ENCODE results near the gene ATG9B.
"Not testable (repeated sequence)": the region's sequence is repeated elsewhere in the genome, so short reads cannot be mapped to it uniquely, and the experiment has no call there.

The ATG9B gene

DNA sequence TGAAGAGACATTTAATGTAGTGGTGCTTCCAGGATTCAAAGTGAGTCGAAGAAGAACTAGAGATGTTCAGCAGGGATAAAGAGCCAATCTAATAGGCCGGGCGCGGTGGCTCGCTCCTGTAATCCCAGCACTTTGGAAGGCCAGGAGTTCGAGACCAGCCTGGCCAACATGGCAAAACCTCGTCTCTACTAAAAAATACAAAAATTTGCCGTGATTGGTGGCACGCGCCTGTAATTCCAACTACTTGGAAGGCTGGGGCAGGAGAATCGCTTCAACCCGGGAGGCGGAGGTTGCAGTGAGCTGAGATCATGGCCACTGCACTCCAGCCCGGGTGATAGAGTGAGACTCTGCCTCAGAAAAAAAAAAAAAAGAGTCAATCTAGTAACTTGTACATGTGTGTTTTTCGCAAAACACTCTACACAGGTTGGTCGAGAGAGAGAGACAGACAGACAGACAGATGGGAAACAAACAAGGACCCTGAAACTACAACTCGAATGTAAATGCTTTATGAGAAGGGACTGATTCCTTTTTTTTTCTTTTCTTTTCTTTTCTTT is 4.7 kb upstream of the ATG9B start:
- Histone ChIP-seq H3K36me3 (ENCODE audit: control insufficient read depth, low read depth, low read length) (no peaks in the 10 kb centered on the region), H3K27me3 (ENCODE audit: control insufficient read depth, insufficient read depth, low read length) (peaks cover 9% of the 10 kb centered on the region), H3K27ac (ENCODE audit: low read length) (no peak overlapping the region), H3K9me3 (ENCODE audit: control insufficient read depth, low read depth, low read length) (no peaks in the 10 kb centered on the region), H3K4me1 (ENCODE audit: control insufficient read depth, low read depth, low read length) (peaks cover 6% of the 10 kb centered on the region), H3K9ac (ENCODE audit: low read length) (no peak overlapping the region), H3K4me3 (ENCODE audit: low read length) (peak overlapping the region; percentile 96)

GRCh38 chr7:151028131-151028947 is 4.0 kb upstream of the ATG9B start, which contains the start of gene ABCB8:
TSS of gene ABCB8 (plus strand) at chr7:151028450. CDS start at chr7:151028516, 66 bp downstream.
- Histone ChIP-seq H3K36me3 (ENCODE audit: control insufficient read depth, low read depth, low read length) (no peaks in the 10 kb centered on the region), H3K4me1 (ENCODE audit: control insufficient read depth, low read depth, low read length) (peaks cover 6% of the 10 kb centered on the region), H3K9ac (ENCODE audit: low read length) (peak within 1 kb of the TSS; percentile 58), H3K9me3 (ENCODE audit: control insufficient read depth, low read depth, low read length) (no peaks in the 10 kb centered on the region), H3K27ac (ENCODE audit: low read length) (no peak within 1 kb of the TSS), H3K4me3 (ENCODE audit: low read length) (peak within 1 kb of the TSS; percentile 96), H3K27me3 (ENCODE audit: control insufficient read depth, insufficient read depth, low read length) (peaks cover 9% of the 10 kb centered on the region)

- peak overlapping the region; percentile 47 for H3K9ac ChIP-seq (ENCODE audit: low read length)
- H3K27ac ChIP-seq (ENCODE audit: low read length); H3K9me3 ChIP-seq (ENCODE audit: control insufficient read depth, low read depth, low read length): not testable (repeated sequence)
Measured at GRCh38 chr7:151027728-151028130, 3.4 kb upstream of the ATG9B start.

DNA sequence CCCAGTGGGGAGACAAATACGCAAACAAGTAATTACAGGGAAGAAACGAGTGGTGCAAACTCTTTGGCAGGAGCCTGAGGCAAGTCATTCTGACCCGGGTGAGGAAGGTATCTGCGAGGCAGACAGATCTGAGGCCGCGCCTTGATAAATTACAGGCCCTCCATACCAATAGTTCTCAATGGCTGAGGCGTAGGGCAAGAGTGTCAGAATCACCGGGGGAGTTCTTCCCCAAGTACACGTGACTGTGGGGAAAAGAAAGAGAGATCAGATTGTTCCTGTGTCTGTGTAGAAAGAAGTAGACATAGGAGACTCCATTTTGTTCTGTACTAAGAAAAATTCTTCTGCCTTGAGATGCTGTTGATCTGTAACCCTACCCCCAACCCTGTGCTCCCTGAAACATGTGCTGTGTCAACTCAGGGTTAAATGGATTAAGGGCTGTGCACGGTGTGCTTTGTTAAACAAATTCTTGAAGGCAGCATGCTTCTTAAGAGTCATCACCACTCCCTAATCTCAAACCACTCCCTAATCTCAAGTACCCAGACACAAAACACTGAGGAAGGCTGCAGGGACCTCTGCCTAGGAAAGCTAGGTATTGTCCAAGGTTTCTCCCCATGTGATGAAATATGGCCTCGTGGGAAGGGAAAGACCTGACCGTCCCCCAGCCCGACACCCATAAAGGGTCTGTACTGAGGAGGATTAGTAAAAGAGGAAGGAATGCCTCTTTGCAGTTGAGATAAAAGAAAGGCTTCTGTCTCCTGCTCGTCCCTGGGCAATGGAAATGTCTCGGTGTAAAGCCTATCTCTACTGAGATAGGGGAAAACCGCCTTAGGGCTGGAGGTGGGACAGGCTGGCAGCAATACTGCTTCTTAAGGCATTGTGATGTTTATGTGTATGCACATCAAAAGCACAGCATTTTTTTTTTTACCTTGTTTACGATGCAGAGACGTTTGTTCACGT is 2.8 kb upstream of the ATG9B start:
- H3K36me3 ChIP-seq (ENCODE audit: control insufficient read depth, low read depth, low read length); H3K27ac ChIP-seq (ENCODE audit: low read length); H3K4me1 ChIP-seq (ENCODE audit: control insufficient read depth, low read depth, low read length); H3K9me3 ChIP-seq (ENCODE audit: control insufficient read depth, low read depth, low read length); H3K27me3 ChIP-seq (ENCODE audit: control insufficient read depth, insufficient read depth, low read length): not testable (repeated sequence)
- Histone ChIP-seq H3K9ac (ENCODE audit: low read length) (peak overlapping the region; percentile 47), H3K4me3 (ENCODE audit: low read length) (peak overlapping the region; percentile 96)

More at GRCh38 chr7:151027728-151028130, 3.4 kb upstream of the ATG9B start:
- not testable (repeated sequence) for H3K4me1 ChIP-seq (ENCODE audit: control insufficient read depth, low read depth, low read length); H3K36me3 ChIP-seq (ENCODE audit: control insufficient read depth, low read depth, low read length); H3K27me3 ChIP-seq (ENCODE audit: control insufficient read depth, insufficient read depth, low read length)
- peak overlapping the region; percentile 96 for H3K4me3 ChIP-seq (ENCODE audit: low read length)

- H3K9me3 ChIP-seq (ENCODE audit: control insufficient read depth, low read depth, low read length) = no peaks in the 10 kb centered on the region
- peaks cover 6% of the 10 kb centered on the region for H3K4me1 ChIP-seq (ENCODE audit: control insufficient read depth, low read depth, low read length)
- H3K4me3 ChIP-seq (ENCODE audit: low read length) = no peak overlapping the region
- H3K9ac ChIP-seq (ENCODE audit: low read length) = no peak overlapping the region
- H3K27me3 ChIP-seq (ENCODE audit: control insufficient read depth, insufficient read depth, low read length) = peaks cover 10% of the 10 kb centered on the region
- no peak overlapping the region for H3K27ac ChIP-seq (ENCODE audit: low read length)
- no peaks in the 10 kb centered on the region for H3K36me3 ChIP-seq (ENCODE audit: control insufficient read depth, low read depth, low read length)
Measured at GRCh38 chr7:151025924-151026671, 1.8 kb upstream of the ATG9B start.

DNA sequence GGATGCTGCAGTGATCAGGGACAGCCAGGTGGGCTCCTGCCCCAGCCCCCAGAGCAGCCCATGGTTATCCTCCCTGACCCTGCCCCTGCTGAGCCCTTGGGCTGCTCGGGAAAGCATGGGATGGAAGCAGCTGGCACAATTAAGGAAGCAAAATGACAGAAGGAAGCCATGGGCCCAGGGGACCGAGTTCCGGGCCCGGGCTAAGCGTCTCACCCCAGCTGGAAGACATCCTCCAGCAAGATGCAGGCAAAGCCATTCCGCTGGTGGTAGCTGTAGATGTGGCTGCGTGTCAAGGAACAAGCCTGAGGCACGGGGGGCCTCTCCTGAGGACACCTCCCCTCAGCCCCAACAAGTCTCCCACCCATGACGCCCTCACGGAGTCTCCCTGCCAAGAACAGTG is 1.1 kb downstream of the ATG9B start:
- no peak overlapping the region for H3K27ac ChIP-seq (ENCODE audit: low read length)
- no peak overlapping the region for H3K4me3 ChIP-seq (ENCODE audit: low read length)
- H3K9me3 ChIP-seq (ENCODE audit: control insufficient read depth, low read depth, low read length) = no peaks in the 10 kb centered on the region
- peaks cover 38% of the 10 kb centered on the region for H3K27me3 ChIP-seq (ENCODE audit: control insufficient read depth, insufficient read depth, low read length)
- peaks cover 25% of the 10 kb centered on the region for H3K4me1 ChIP-seq (ENCODE audit: control insufficient read depth, low read depth, low read length)
- no peak overlapping the region for H3K9ac ChIP-seq (ENCODE audit: low read length)
- H3K36me3 ChIP-seq (ENCODE audit: control insufficient read depth, low read depth, low read length) = no peaks in the 10 kb centered on the region

DNA sequence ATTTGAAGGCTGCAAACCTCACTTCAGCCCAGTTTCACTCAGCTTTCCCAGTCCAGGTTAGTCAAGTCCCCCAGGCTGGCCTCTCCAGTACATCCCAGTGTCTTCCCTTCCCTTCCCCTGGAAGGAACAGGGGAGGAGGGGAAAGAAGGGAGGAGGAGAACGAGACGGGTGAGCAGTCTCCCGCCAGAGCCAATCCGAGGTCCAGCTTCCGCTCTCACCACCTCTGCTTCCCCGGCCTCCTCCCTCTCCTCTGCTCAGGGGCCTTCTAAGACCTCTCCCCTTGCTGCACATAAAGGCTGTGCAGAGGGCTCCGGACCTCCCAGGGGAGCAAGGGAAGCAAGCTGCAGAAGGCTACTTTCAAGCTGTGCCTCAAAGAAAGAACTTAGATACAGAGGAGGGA is 4.1 kb downstream of the ATG9B start:
- Histone ChIP-seq H3K9me3 (ENCODE audit: control insufficient read depth, low read depth, low read length) (no peaks in the 10 kb centered on the region), H3K27ac (ENCODE audit: low read length) (no peak overlapping the region), H3K4me1 (ENCODE audit: control insufficient read depth, low read depth, low read length) (peaks cover 21% of the 10 kb centered on the region), H3K9ac (ENCODE audit: low read length) (no peak overlapping the region), H3K36me3 (ENCODE audit: control insufficient read depth, low read depth, low read length) (no peaks in the 10 kb centered on the region), H3K27me3 (ENCODE audit: control insufficient read depth, insufficient read depth, low read length) (peaks cover 43% of the 10 kb centered on the region), H3K4me3 (ENCODE audit: low read length) (no peak overlapping the region)

GRCh38 chr7:151019130-151019447 is 5.2 kb downstream of the ATG9B start:
- peaks cover 43% of the 10 kb centered on the region for H3K27me3 ChIP-seq (ENCODE audit: control insufficient read depth, insufficient read depth, low read length)
- peaks cover 21% of the 10 kb centered on the region for H3K4me1 ChIP-seq (ENCODE audit: control insufficient read depth, low read depth, low read length)
- H3K36me3 ChIP-seq (ENCODE audit: control insufficient read depth, low read depth, low read length) = no peaks in the 10 kb centered on the region
- no peak overlapping the region for H3K9ac ChIP-seq (ENCODE audit: low read length)
- H3K4me3 ChIP-seq (ENCODE audit: low read length) = no peak overlapping the region
- H3K9me3 ChIP-seq (ENCODE audit: control insufficient read depth, low read depth, low read length) = no peaks in the 10 kb centered on the region
- H3K27ac ChIP-seq (ENCODE audit: low read length) = no peak overlapping the region

GRCh38 chr7:151018421-151019129 is 5.7 kb downstream of the ATG9B start:
- H3K27me3 ChIP-seq (ENCODE audit: control insufficient read depth, insufficient read depth, low read length) = peaks cover 43% of the 10 kb centered on the region

DNA sequence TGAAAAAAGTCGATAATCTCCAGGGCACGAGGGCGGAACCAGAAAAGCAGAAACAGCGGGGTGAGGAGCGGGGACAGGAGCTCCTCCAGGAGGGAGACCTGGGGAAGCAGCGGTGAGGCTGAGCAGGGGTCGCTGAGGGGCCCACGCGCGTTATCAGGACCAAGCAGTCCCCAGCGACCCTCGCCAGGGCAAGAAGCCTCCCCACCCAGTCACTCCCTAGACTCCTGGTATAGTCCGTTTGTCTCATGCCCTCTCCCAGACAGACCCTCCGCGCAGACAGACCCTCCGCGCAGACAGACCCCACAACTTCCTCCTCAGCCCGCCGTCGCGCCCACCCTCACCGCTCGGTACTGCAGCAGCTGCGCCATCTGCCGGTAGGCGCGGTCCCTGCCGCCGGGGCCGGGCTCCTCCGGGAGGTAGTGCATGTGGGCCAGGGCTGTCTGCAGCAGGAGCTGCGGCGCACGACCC is 6.3 kb downstream of the ATG9B start:
- Histone ChIP-seq H3K4me1 (ENCODE audit: control insufficient read depth, low read depth, low read length) (peaks cover 21% of the 10 kb centered on the region), H3K27ac (ENCODE audit: low read length) (no peak overlapping the region), H3K9ac (ENCODE audit: low read length) (peak overlapping the region; percentile 18), H3K36me3 (ENCODE audit: control insufficient read depth, low read depth, low read length) (no peaks in the 10 kb centered on the region), H3K9me3 (ENCODE audit: control insufficient read depth, low read depth, low read length) (no peaks in the 10 kb centered on the region), H3K27me3 (ENCODE audit: control insufficient read depth, insufficient read depth, low read length) (peaks cover 48% of the 10 kb centered on the region), H3K4me3 (ENCODE audit: low read length) (peak overlapping the region; percentile 41)

More at GRCh38 chr7:151018421-151019129, 5.7 kb downstream of the ATG9B start:
- peak overlapping the region; percentile 37 for H3K4me3 ChIP-seq (ENCODE audit: low read length)
- H3K27ac ChIP-seq (ENCODE audit: low read length) = no peak overlapping the region
- peak overlapping the region; percentile 18 for H3K9ac ChIP-seq (ENCODE audit: low read length)
- H3K4me1 ChIP-seq (ENCODE audit: control insufficient read depth, low read depth, low read length) = peaks cover 21% of the 10 kb centered on the region
- no peaks in the 10 kb centered on the region for H3K36me3 ChIP-seq (ENCODE audit: control insufficient read depth, low read depth, low read length)
- H3K9me3 ChIP-seq (ENCODE audit: control insufficient read depth, low read depth, low read length) = no peaks in the 10 kb centered on the region
